K562 (cell line): ENCODE data around the gene MRO. TPM values are rescaled to one million over a fixed set of nuclear protein-coding genes. Genes with fewer than 3 reads are reported as not detected.

Experiments
- ADNP ChIP-seq: fragments of 200-800 bp; sonication (Bioruptor generic); IDR thresholded peaks from 2 replicates; pipeline ENCODE4 v1.6.1; 2016; ENCODE audit warnings: missing genetic modification characterization, missing compliant biosample characterization
- ARID1B ChIP-seq: fragments of 450-650 bp; IDR thresholded peaks from 2 replicates; pipeline ENCODE4 v1.6.1; 2016; ENCODE audit warnings: antibody characterized with exemption, mild to moderate bottlenecking, inconsistent platforms
- DACH1 ChIP-seq: fragments of 450-650 bp; IDR thresholded peaks from 2 replicates; pipeline ENCODE4 v1.6.1; 2018; ENCODE audit not compliant: partially characterized antibody
- DPF2 ChIP-seq: fragments of 450-650 bp; IDR thresholded peaks from 2 replicates; pipeline ENCODE4 v1.6.1; 2016
- FOXK1 ChIP-seq: sonication (generic); formaldehyde crosslinking; IDR thresholded peaks from 2 replicates; pipeline ENCODE4 v1.8.0; 2022; ENCODE audit warnings: missing genetic modification reagents, mild to moderate bottlenecking, borderline replicate concordance
- HDAC2 ChIP-seq: fragments of 450-650 bp; IDR thresholded peaks from 2 replicates; pipeline ENCODE4 v1.6.1; 2016; ENCODE audit warnings: mild to moderate bottlenecking
- HDAC3 ChIP-seq: fragments of 450-650 bp; IDR thresholded peaks from 2 replicates; pipeline ENCODE4 v1.6.1; 2018; ENCODE audit warnings: borderline replicate concordance, mild to moderate bottlenecking, moderate library complexity; ENCODE audit not compliant: partially characterized antibody
- HINFP ChIP-seq: fragments of 450-650 bp; conservative IDR thresholded peaks from 2 replicates; pipeline ENCODE4 v1.6.1; 2016; ENCODE audit warnings: missing genetic modification characterization, low read depth, mild to moderate bottlenecking, control low read depth, missing compliant biosample characterization
- HSF4 ChIP-seq: fragments of 250-450 bp; sonication (Bioruptor Pico); IDR thresholded peaks from 2 replicates; pipeline ENCODE4 v2.1.2; 2022; ENCODE audit warnings: mild to moderate bottlenecking, moderate library complexity, borderline replicate concordance
- NBN ChIP-seq: fragments of 450-650 bp; IDR thresholded peaks from 2 replicates; pipeline ENCODE4 v1.6.1; 2016; ENCODE audit warnings: low read depth, mild to moderate bottlenecking
- POLR2AphosphoS2 ChIP-seq: IDR thresholded peaks from 2 replicates; pipeline ENCODE4 v1.6.1; 2012; ENCODE audit warnings: low read length, improper control_type of control experiment
- POLR2AphosphoS5 ChIP-seq: IDR thresholded peaks from 2 replicates; pipeline ENCODE4 v1.6.1; 2011; ENCODE audit warnings: mild to moderate bottlenecking, low read depth, low read length, moderate library complexity; ENCODE audit not compliant: control insufficient read depth, insufficient read depth
- SMARCA4 ChIP-seq: fragments of 450-650 bp; IDR thresholded peaks from 2 replicates; pipeline ENCODE4 v1.6.1; 2016
- SMARCB1 ChIP-seq: IDR thresholded peaks from 2 replicates; pipeline ENCODE4 v1.6.1; 2011; ENCODE audit warnings: improper control_type of control experiment, low read depth; ENCODE audit not compliant: insufficient read length
- SMARCC2 ChIP-seq: fragments of 450-650 bp; IDR thresholded peaks from 2 replicates; pipeline ENCODE4 v1.6.1; 2017; ENCODE audit warnings: antibody characterized with exemption, moderate library complexity, mild to moderate bottlenecking, low read depth
- SMARCE1 ChIP-seq: fragments of 450-650 bp; IDR thresholded peaks from 2 replicates; pipeline ENCODE4 v1.7.1; 2016; ENCODE audit warnings: mild to moderate bottlenecking
- SMC3 ChIP-seq: conservative IDR thresholded peaks from 2 replicates; pipeline ENCODE4 v1.6.1; 2011; ENCODE audit warnings: low read depth, low read length, improper control_type of control experiment; ENCODE audit not compliant: insufficient read depth
- SRSF3 ChIP-seq: fragments of 200-400 bp; formaldehyde crosslinking; IDR thresholded peaks from 2 replicates; pipeline ENCODE4 v1.6.1; 2016; ENCODE audit warnings: mild to moderate bottlenecking, low read length, moderate library complexity; ENCODE audit not compliant: insufficient read depth
- SRSF7 ChIP-seq: fragments of 200-400 bp; formaldehyde crosslinking; optimal IDR thresholded peaks from 2 replicates; pipeline ENCODE3; 2017; ENCODE audit warnings: mild to moderate bottlenecking, low read depth, low read length
- TCF7L2 ChIP-seq: fragments of 150-350 bp; IDR thresholded peaks from 2 replicates; pipeline ENCODE4 v1.6.1; 2016; ENCODE audit warnings: low read depth, mild to moderate bottlenecking, low read length, moderate library complexity
- UBTF ChIP-seq, 2 experiments: IDR thresholded peaks; 2 replicates each; pipeline ENCODE4 v1.6.1; 2012; ENCODE audit warnings: improper control_type of control experiment in 2 of 2, low read depth in 2 of 2, low read length in 2 of 2, borderline replicate concordance in 1 of 2
- ZFP30 ChIP-seq: fragments of 250-450 bp; sonication (Bioruptor Pico); IDR thresholded peaks from 2 replicates; pipeline ENCODE4 v1.8.0; 2022; ENCODE audit warnings: moderate library complexity, mild to moderate bottlenecking, inconsistent platforms, borderline replicate concordance
- ZNF3 ChIP-seq: fragments of 250-450 bp; sonication (Bioruptor Pico); IDR thresholded peaks from 2 replicates; pipeline ENCODE4 v1.5.0; 2021; ENCODE audit warnings: mild to moderate bottlenecking, moderate library complexity
- ZNF316 ChIP-seq: fragments of 450-650 bp; IDR thresholded peaks from 2 replicates; pipeline ENCODE4 v1.6.1; 2016
- ZNF41 ChIP-seq: fragments of 250-450 bp; sonication (Bioruptor Pico); conservative IDR thresholded peaks from 2 replicates; pipeline ENCODE4 v1.4.0; 2020; ENCODE audit warnings: mild to moderate bottlenecking
- polyA plus RNA-seq, 8 experiments: library from polyadenylated mRNA; depleted of rRNA in 4 of 8; stranded (reverse) in 5 of 8; unstranded in 3 of 8; fragments of >200 nt; fragmentation: Nextera tagmentation in 2 of 8; fragmentation: Illumina TruSeq in 1 of 8; extraction: Ambion mirVana in 2 of 8; extraction: Trizol in 1 of 8; gene quantifications; 2 replicates each; pipeline versions ENCODE4 v1.2.1 to v1.2.3, GENCODE V29; 2011 to 2014; ENCODE audit warnings: inconsistent platforms in 1 of 8, missing spikeins in 1 of 8
- total RNA-seq, 7 experiments: library from RNA; depleted of rRNA in 6 of 7; stranded (reverse); fragments of >200 nt in 6 of 7; fragmentation: Illumina TruSeq in 2 of 7; extraction: Trizol in 2 of 7; gene quantifications; 2 replicates each; pipeline versions ENCODE4 v1.2.1 to v1.2.3, GENCODE V29; 2011 to 2021; ENCODE audit warnings: low replicate concordance in 1 of 7
- TF ChIP-seq, protein P1 (sequence below): fragments of 250-450 bp; sonication (Bioruptor Pico); IDR thresholded peaks from 2 replicates; pipeline ENCODE4 v1.8.0; 2021; ENCODE audit warnings: moderate library complexity, mild to moderate bottlenecking, inconsistent platforms

MRO gene
- total and polyA plus RNA-seq, 9 of the 15 experiments (the other 6 are each of a cell fraction or from before 2014, with no cell fraction given) = 0.06 TPM; not detected in 8

DNA sequence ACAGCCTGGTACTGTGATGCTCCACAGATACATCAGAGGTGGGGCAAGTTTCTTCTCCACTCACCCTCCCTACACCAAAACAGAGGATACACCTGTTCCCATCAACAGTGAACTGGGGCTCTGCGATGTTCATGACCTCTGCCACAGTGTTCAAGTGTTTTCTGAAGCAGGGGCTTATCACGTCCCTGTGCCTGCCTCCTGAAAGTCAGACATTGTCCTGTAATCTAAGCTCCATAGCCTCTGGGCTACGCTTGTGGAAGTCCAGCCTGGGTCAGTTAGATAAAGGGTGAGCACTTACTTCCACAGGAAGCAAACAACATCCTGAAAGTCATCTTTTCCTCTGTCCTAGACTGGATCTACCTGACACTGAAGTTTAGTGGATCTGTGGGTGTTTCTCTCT is 20.2 kb upstream of the MRO start (continued):
- TF ChIP-seq SMARCC2 (0 out of 2 replicates have a peak, but pooled peaks have one; percentile 74), TCF7L2 (no peak), SRSF3 (no peak), HSF4 (CRISPR knock-in tag) (no peak), POLR2AphosphoS5 (peak; percentile 82), ZFP30 (CRISPR knock-in tag) (no peak), SMARCB1 (no peak), SMC3 (no peak), ADNP (no peak), DPF2 (peak; percentile 87), ARID1B (peak; percentile 94), HDAC2 (peak; percentile 55; the same call in 1 of the 2 replicates), SMARCE1 (peak; percentile 75; the same call in 1 of the 2 replicates), ZNF3 (CRISPR knock-in tag) (no peak), SMARCA4 (peak; percentile 86), NBN (0 out of 2 replicates have a peak, but pooled peaks have one; percentile 49), POLR2AphosphoS2 (no peak), HDAC3 (peak; percentile 50), FOXK1 (CRISPR knock-in tag) (no peak), ZNF41 (CRISPR knock-in tag) (no peak), DACH1 (no peak), SRSF7 (no peak), ZNF316 (no peak), UBTF (IDR thresholded peaks at IDR 0.05; ENCODE audit: borderline replicate concordance in 1 of 2, low read depth in 2 of 2, low read length in 2 of 2) (peak; percentile 83 to 99; a peak in 3 of 4 replicates), HINFP (tag) (no peak)
- TF ChIP-seq, protein P1, sequence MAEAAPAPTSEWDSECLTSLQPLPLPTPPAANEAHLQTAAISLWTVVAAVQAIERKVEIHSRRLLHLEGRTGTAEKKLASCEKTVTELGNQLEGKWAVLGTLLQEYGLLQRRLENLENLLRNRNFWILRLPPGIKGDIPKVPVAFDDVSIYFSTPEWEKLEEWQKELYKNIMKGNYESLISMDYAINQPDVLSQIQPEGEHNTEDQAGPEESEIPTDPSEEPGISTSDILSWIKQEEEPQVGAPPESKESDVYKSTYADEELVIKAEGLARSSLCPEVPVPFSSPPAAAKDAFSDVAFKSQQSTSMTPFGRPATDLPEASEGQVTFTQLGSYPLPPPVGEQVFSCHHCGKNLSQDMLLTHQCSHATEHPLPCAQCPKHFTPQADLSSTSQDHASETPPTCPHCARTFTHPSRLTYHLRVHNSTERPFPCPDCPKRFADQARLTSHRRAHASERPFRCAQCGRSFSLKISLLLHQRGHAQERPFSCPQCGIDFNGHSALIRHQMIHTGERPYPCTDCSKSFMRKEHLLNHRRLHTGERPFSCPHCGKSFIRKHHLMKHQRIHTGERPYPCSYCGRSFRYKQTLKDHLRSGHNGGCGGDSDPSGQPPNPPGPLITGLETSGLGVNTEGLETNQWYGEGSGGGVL (CRISPR knock-in tag) = no peak
